Neural crest cell (in vitro differentiated cells): ENCODE data around the gene SLMAP. TPM values are rescaled to one million over a fixed set of nuclear protein-coding genes. Genes with fewer than 3 reads are reported as not detected.

ENCODE experiments used
- DNase-seq: peaks from one replicate; pipeline ENCODE4 v3.0.0; 2021; ENCODE audit warnings: low read depth, mixed read lengths, low spot score
- H3K27ac Mint-ChIP-seq: one replicate; pipeline ENCODE4 v1.8.0; 2021; ENCODE audit warnings: mild to moderate bottlenecking, mixed read lengths; ENCODE audit not compliant: unreplicated experiment
- H3K27me3 Mint-ChIP-seq: 2 replicates; pipeline ENCODE4 v1.8.0; 2021; ENCODE audit warnings: low read depth, mild to moderate bottlenecking, mixed read lengths
- H3K36me3 Mint-ChIP-seq: 2 replicates; pipeline ENCODE4 v1.8.0; 2021; ENCODE audit warnings: low read depth, mild to moderate bottlenecking, mixed read lengths
- H3K4me1 Mint-ChIP-seq: 2 replicates; pipeline ENCODE4 v1.8.0; 2021; ENCODE audit warnings: mixed read lengths
- H3K4me3 Mint-ChIP-seq: one replicate; pipeline ENCODE4 v1.8.0; 2021; ENCODE audit warnings: mild to moderate bottlenecking, mixed read lengths
- H3K9me3 Mint-ChIP-seq: 2 replicates; pipeline ENCODE4 v1.8.0; 2021; ENCODE audit warnings: mixed read lengths
- CTCF ChIP-seq: fragments of 200-600 bp; sonication (generic); conservative IDR thresholded peaks from 2 replicates; pipeline ENCODE4 v1.5.0; 2021; ENCODE audit warnings: antibody characterized with exemption, mild to moderate bottlenecking
- total RNA-seq: library from RNA; stranded (reverse); gene quantifications from 2 replicates; pipeline ENCODE4 v1.2.1, GENCODE V29; 2021

Gene SLMAP
- total RNA-seq, 1 donor from 2014 or later: 45.7 TPM

GRCh38 chr3:57837686-57838085 is 81.6 kb downstream of the SLMAP start:
- Mint-ChIP-seq H3K27me3 (no peaks in the 10 kb centered on the region), H3K9me3 (no peaks in the 10 kb centered on the region), H3K27ac (no peak overlapping the region), H3K4me3 (no peak overlapping the region), H3K4me1 (no peaks in the 10 kb centered on the region), H3K36me3 (no peaks in the 10 kb centered on the region)
- TF ChIP-seq CTCF: no peak
- DNase-seq: no peak

- DNase-seq: no peak
- Mint-ChIP-seq H3K36me3 (no peaks in the 10 kb centered on the region), H3K9me3 (no peaks in the 10 kb centered on the region), H3K27me3 (no peaks in the 10 kb centered on the region), H3K27ac (no peak overlapping the region), H3K4me3 (no peak overlapping the region), H3K4me1 (no peaks in the 10 kb centered on the region)
- TF ChIP-seq CTCF: no peak
Observed at GRCh38 chr3:57838627-57839026, 82.5 kb downstream of the SLMAP start.

GRCh38 chr3:57840473-57840872 is 84.4 kb downstream of the SLMAP start:
- no peak for TF ChIP-seq CTCF
- H3K4me3 Mint-ChIP-seq: no peak overlapping the region
- no peaks in the 10 kb centered on the region for H3K9me3 Mint-ChIP-seq
- no peaks in the 10 kb centered on the region for H3K4me1 Mint-ChIP-seq
- no peaks in the 10 kb centered on the region for H3K27me3 Mint-ChIP-seq
- DNase-seq: no peak
- H3K27ac Mint-ChIP-seq: no peak overlapping the region
- no peaks in the 10 kb centered on the region for H3K36me3 Mint-ChIP-seq

GRCh38 chr3:57841818-57842217 is 85.7 kb downstream of the SLMAP start:
- H3K4me3 Mint-ChIP-seq: no peak overlapping the region
- DNase-seq: no peak
- no peaks in the 10 kb centered on the region for H3K9me3 Mint-ChIP-seq
- H3K27ac Mint-ChIP-seq: no peak overlapping the region
- TF ChIP-seq CTCF: no peak
- no peaks in the 10 kb centered on the region for H3K4me1 Mint-ChIP-seq
- H3K36me3 Mint-ChIP-seq: no peaks in the 10 kb centered on the region
- no peaks in the 10 kb centered on the region for H3K27me3 Mint-ChIP-seq

- DNase-seq: no peak
- Mint-ChIP-seq H3K27me3 (no peaks in the 10 kb centered on the region), H3K4me3 (no peak overlapping the region), H3K27ac (no peak overlapping the region), H3K36me3 (no peaks in the 10 kb centered on the region), H3K9me3 (no peaks in the 10 kb centered on the region), H3K4me1 (no peaks in the 10 kb centered on the region)
- no peak for TF ChIP-seq CTCF
Observed at GRCh38 chr3:57848177-57848738, 92.1 kb downstream of the SLMAP start.
